Measurements from ENCODE around the gene ADRB1. TPM values are rescaled to one million over a fixed set of nuclear protein-coding genes. Genes with fewer than 3 reads are reported as not detected.

The ADRB1 gene
- total and polyA plus RNA-seq, 4 donors: 0.05 to 0.17 (median 0.16) TPM; not detected in 1

DNA sequence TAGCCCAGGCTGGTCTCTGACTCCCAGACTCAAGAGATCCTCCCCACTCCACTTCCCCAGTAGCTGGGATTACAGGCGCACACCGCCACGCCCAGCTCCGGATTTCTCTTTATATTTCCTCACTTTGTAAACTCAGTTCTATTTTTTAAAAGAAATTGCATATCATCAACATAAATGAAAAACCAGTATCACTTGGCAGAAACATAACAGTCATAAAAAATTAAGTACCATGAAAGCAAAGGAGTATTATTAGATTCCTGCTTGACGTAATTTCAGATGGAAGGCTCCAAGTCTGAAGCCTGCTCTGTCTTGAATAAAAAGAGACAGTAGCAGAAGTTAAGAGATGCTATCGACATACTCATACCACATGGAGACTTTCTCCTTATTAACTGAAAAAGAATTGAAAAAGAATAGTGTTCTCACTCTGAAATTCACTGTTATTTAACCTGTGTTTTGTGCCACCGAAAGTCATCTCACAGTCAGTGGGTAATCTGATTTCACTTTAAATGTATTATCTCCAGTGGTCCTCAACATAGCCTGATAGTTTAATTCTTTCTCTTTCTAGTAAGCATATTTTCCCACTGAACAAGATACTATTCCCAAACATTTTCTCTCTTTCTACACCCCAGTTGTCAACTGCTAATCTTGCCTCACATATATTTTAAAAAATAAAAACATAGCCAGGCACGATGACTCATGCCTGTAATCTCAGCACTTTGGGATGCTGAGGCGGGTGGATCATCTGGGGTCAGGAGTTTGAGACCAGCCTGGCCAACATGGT lies 40.3 kb upstream of the ADRB1 start:
- Histone ChIP-seq H3K27ac (ENCODE audit: low read depth in 1 of 2, low read length in 2 of 2) (no peak overlapping the region), H3K4me3 (ENCODE audit: low read depth in 1 of 3, low read length in 3 of 3) (no peak overlapping the region), H3K36me3 (ENCODE audit: control insufficient read depth in 4 of 4, insufficient read depth in 3 of 4, low read depth in 1 of 4, low read length in 3 of 4) (no peaks in the 10 kb centered on the region), H3K4me1 (ENCODE audit: control insufficient read depth in 4 of 4, insufficient read depth in 4 of 4, low read length in 3 of 4) (peaks cover 0 to 4% (median 1%) of the 10 kb centered on the region in 4 donors), H3K9me3 (ENCODE audit: control insufficient read depth in 4 of 4, low read length in 3 of 4) (no peaks in the 10 kb centered on the region), H3K9ac (ENCODE audit: low read depth in 1 of 2, low read length in 2 of 2) (no peak overlapping the region), H3K27me3 (ENCODE audit: control insufficient read depth in 4 of 4, insufficient read depth in 4 of 4, low read length in 3 of 4) (no peaks in the 10 kb centered on the region)
- DNase-seq (ENCODE audit: low spot score): no peak
- TF ChIP-seq EGR1 (IDR thresholded peaks at IDR 0.05; ENCODE audit: low read depth in 2 of 2) (no peak), GABPA (IDR thresholded peaks at IDR 0.05 in 1 of 2, conservative IDR thresholded peaks at IDR 0.05 in 1 of 2) (no peak), RAD21 (IDR thresholded peaks at IDR 0.05) (no peak), YY1 (IDR thresholded peaks at IDR 0.05) (no peak), SP1 (IDR thresholded peaks at IDR 0.05) (no peak), TAF1 (conservative IDR thresholded peaks at IDR 0.05) (no peak)
- TF ChIP-seq, protein P1, sequence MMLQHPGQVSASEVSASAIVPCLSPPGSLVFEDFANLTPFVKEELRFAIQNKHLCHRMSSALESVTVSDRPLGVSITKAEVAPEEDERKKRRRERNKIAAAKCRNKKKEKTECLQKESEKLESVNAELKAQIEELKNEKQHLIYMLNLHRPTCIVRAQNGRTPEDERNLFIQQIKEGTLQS (IDR thresholded peaks at IDR 0.05): no peak
- TF ChIP-seq, protein P2, sequence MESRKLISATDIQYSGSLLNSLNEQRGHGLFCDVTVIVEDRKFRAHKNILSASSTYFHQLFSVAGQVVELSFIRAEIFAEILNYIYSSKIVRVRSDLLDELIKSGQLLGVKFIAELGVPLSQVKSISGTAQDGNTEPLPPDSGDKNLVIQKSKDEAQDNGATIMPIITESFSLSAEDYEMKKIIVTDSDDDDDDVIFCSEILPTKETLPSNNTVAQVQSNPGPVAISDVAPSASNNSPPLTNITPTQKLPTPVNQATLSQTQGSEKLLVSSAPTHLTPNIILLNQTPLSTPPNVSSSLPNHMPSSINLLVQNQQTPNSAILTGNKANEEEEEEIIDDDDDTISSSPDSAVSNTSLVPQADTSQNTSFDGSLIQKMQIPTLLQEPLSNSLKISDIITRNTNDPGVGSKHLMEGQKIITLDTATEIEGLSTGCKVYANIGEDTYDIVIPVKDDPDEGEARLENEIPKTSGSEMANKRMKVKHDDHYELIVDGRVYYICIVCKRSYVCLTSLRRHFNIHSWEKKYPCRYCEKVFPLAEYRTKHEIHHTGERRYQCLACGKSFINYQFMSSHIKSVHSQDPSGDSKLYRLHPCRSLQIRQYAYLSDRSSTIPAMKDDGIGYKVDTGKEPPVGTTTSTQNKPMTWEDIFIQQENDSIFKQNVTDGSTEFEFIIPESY (IDR thresholded peaks at IDR 0.05): no peak
- TF ChIP-seq, protein P3, sequence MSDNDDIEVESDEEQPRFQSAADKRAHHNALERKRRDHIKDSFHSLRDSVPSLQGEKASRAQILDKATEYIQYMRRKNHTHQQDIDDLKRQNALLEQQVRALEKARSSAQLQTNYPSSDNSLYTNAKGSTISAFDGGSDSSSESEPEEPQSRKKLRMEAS (IDR thresholded peaks at IDR 0.05): no peak
- WGBS: 91% methylated on average over 9 of the region's 9 CpGs

DNA sequence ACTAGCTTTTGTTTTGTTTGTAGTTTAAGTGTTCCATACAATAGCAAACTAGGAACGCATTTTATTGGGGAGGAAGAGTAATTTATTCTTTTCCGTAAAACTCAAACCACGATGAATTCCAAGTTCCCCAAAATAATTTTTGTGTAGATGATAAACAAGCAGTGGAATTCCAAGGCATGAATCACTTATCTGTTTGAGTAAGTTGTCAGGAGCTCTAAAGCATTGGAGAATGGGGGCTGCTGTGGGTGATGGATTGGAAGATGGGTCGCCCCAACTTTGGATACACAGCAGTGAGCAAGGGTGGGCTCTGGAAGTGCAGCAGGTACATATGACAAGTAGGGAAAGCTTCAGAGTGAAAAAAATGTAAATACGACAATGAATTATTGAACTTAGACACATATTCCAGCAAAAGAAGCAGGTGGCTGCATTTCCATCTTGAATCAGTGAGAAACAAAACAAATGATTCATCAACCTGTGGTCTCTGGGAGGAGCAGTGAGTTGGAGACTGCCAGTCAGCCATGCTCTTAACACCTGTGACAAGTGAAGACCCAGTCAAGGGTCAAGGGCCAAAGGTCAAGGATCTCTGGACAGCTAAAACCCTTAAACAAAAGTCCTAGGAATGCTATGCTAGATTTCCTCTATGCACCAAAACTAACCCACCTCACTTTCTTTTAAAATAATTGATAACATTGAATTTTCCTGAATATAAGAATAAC lies 34.2 kb upstream of the ADRB1 start:
- no peak for TF ChIP-seq JUND (IDR thresholded peaks at IDR 0.05)
- TF ChIP-seq SP1 (IDR thresholded peaks at IDR 0.05): no peak
- no peak for TF ChIP-seq HNF4G (IDR thresholded peaks at IDR 0.05)
- TF ChIP-seq, protein P4, sequence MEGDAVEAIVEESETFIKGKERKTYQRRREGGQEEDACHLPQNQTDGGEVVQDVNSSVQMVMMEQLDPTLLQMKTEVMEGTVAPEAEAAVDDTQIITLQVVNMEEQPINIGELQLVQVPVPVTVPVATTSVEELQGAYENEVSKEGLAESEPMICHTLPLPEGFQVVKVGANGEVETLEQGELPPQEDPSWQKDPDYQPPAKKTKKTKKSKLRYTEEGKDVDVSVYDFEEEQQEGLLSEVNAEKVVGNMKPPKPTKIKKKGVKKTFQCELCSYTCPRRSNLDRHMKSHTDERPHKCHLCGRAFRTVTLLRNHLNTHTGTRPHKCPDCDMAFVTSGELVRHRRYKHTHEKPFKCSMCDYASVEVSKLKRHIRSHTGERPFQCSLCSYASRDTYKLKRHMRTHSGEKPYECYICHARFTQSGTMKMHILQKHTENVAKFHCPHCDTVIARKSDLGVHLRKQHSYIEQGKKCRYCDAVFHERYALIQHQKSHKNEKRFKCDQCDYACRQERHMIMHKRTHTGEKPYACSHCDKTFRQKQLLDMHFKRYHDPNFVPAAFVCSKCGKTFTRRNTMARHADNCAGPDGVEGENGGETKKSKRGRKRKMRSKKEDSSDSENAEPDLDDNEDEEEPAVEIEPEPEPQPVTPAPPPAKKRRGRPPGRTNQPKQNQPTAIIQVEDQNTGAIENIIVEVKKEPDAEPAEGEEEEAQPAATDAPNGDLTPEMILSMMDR (IDR thresholded peaks at IDR 0.05; ENCODE audit: low read depth, low read length, missing input control): no peak
- no peak for TF ChIP-seq RAD21 (IDR thresholded peaks at IDR 0.05)
- no peaks in the 10 kb centered on the region for H3K27me3 ChIP-seq (ENCODE audit: control insufficient read depth in 4 of 4, insufficient read depth in 4 of 4, low read length in 3 of 4)
- H3K36me3 ChIP-seq (ENCODE audit: control insufficient read depth in 4 of 4, insufficient read depth in 3 of 4, low read depth in 1 of 4, low read length in 3 of 4): no peaks in the 10 kb centered on the region
- DNase-seq (ENCODE audit: low spot score): no peak
- H3K4me1 ChIP-seq (ENCODE audit: control insufficient read depth in 4 of 4, insufficient read depth in 4 of 4, low read length in 3 of 4): no peaks in the 10 kb centered on the region
- H3K27ac ChIP-seq (ENCODE audit: low read depth in 1 of 2, low read length in 2 of 2): no peak overlapping the region
- no peak overlapping the region for H3K9ac ChIP-seq (ENCODE audit: low read depth in 1 of 2, low read length in 2 of 2)
- no peak overlapping the region for H3K4me3 ChIP-seq (ENCODE audit: low read depth in 1 of 3, low read length in 3 of 3)
- WGBS: 88% methylated on average over 5 of the region's 5 CpGs
- H3K9me3 ChIP-seq (ENCODE audit: control insufficient read depth in 4 of 4, low read length in 3 of 4): no peaks in the 10 kb centered on the region

Measured in liver (tissue), 9 donors.